Measurements from ENCODE around the gene CDC42BPG. TPM values are rescaled to one million over a fixed set of nuclear protein-coding genes. Genes with fewer than 3 reads are reported as not detected.

Gene CDC42BPG
- total RNA-seq, 2 donors from 2014 or later, result 13.5 to 18.9 TPM

GRCh38 chr11:64837887-64838351 lies 6.5 kb downstream of the CDC42BPG start:
- Histone ChIP-seq H3K36me3 (replicated peaks in 1 of 2; ENCODE audit: insufficient read depth in 1 of 2, low read depth in 2 of 2) (peaks cover 5 to 23% of the 10 kb centered on the region in 2 donors), H3K4me1 (peaks cover 23% of the 10 kb centered on the region), H3K4me3 (no peak overlapping the region), H3K27me3 (no peaks in the 10 kb centered on the region), H3K9me3 (no peaks in the 10 kb centered on the region), H3K27ac (no peak overlapping the region)
- no peak for TF ChIP-seq POLR2A (IDR thresholded peaks at IDR 0.05)
- no peak for TF ChIP-seq CTCF (IDR thresholded peaks at IDR 0.05)
- intact Hi-C loops (cut with DNase I), result no loop called here
- WGBS, 2 donors, result 90 to 91% methylated on average over 8 to 10 of the region's 10 CpGs
- ATAC-seq, result no peak
- DNase-seq, result no peak

GRCh38 chr11:64836448-64837072 lies 7.9 kb downstream of the CDC42BPG start:
- no peak overlapping the region for H3K27ac ChIP-seq

GRCh38 chr11:64835616-64836447 lies 8.6 kb downstream of the CDC42BPG start:
- WGBS, 2 donors, result 60 to 90% methylated on average over 1 to 16 of the region's 17 CpGs
- H3K4me3 ChIP-seq, result no peak overlapping the region
- TF ChIP-seq POLR2A (IDR thresholded peaks at IDR 0.05) (no peak), CTCF (IDR thresholded peaks at IDR 0.05) (no peak)
- peak in 1 of 4 donors; percentile 42 for DNase-seq
- peaks cover 5 to 31% of the 10 kb centered on the region in 2 donors for H3K36me3 ChIP-seq (replicated peaks in 1 of 2; ENCODE audit: insufficient read depth in 1 of 2, low read depth in 2 of 2)
- peaks cover 9% of the 10 kb centered on the region for H3K4me1 ChIP-seq
- intact Hi-C loops (cut with DNase I), result no loop called here
- H3K9me3 ChIP-seq, result no peaks in the 10 kb centered on the region
- no peak for ATAC-seq
- peak overlapping the region in 3 of 4 donors; percentile 24 to 54 (median 54) for H3K27ac ChIP-seq
- no peaks in the 10 kb centered on the region for H3K27me3 ChIP-seq

More at GRCh38 chr11:64836448-64837072, 7.9 kb downstream of the CDC42BPG start:
- Histone ChIP-seq H3K4me3 (no peak overlapping the region), H3K4me1 (peaks cover 9% of the 10 kb centered on the region), H3K27me3 (no peaks in the 10 kb centered on the region), H3K9me3 (no peaks in the 10 kb centered on the region), H3K36me3 (replicated peaks in 1 of 2; ENCODE audit: insufficient read depth in 1 of 2, low read depth in 2 of 2) (peaks cover 5 to 29% of the 10 kb centered on the region in 2 donors)
- ATAC-seq, result no peak
- WGBS, 2 donors, result 89 to 100% methylated on average over 1 to 16 of the region's 16 CpGs
- no peak for DNase-seq
- no peak for TF ChIP-seq POLR2A (IDR thresholded peaks at IDR 0.05)
- no peak for TF ChIP-seq CTCF (IDR thresholded peaks at IDR 0.05)
- intact Hi-C loops (cut with DNase I), result no loop called here

- TF ChIP-seq CTCF (IDR thresholded peaks at IDR 0.05) (no peak), POLR2A (IDR thresholded peaks at IDR 0.05) (no peak)
- peaks cover 9% of the 10 kb centered on the region for H3K4me1 ChIP-seq
- 74% methylated on average over 14 to 26 of the region's 29 CpGs for WGBS, 2 donors
- ATAC-seq (peak; percentile 65), DNase-seq (peak; percentile 64 to 95 (median 73))
- H3K27me3 ChIP-seq, result no peaks in the 10 kb centered on the region
- intact Hi-C loops (cut with DNase I), result no loop called here
- H3K9me3 ChIP-seq, result no peaks in the 10 kb centered on the region
- peaks cover 11 to 37% of the 10 kb centered on the region in 2 donors for H3K36me3 ChIP-seq (replicated peaks in 1 of 2; ENCODE audit: insufficient read depth in 1 of 2, low read depth in 2 of 2)
- H3K4me3 ChIP-seq, result no peak overlapping the region
- H3K27ac ChIP-seq, result peak overlapping the region in 3 of 4 donors; percentile 24 to 54 (median 54)
Measured at GRCh38 chr11:64834723-64835615, 9.5 kb downstream of the CDC42BPG start.

Measured in body of pancreas (tissue), 4 donors.